Measurements from ENCODE around the gene KLF4.

Gene KLF4

DNA sequence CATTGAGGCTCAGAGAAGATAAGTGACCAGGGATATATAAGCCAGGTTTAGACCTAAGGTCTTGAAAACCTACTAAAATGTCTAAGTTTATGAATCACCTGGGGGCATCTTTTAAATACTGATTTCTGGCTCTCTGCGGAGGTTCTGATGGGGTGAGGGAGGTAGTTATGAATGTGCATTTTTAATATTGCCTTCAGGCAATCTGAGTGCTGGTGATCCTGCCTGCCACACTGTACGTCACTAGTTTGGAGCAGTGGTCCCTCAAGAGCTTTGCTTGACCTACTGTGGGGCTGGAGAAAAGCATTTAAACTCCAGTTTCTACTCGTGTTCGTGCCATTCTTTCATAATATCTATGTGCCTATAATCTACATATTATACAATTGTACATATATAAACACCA is 36.1 kb downstream of the KLF4 start:
- no peak overlapping the region for H3K4me3 Mint-ChIP-seq
- no peaks in the 10 kb centered on the region for H3K27me3 Mint-ChIP-seq
- no peaks in the 10 kb centered on the region for H3K36me3 Mint-ChIP-seq (ENCODE audit: low read depth)
- peaks cover 5% of the 10 kb centered on the region for H3K4me1 Mint-ChIP-seq (ENCODE audit: low read depth)
- H3K27ac Mint-ChIP-seq: no peak overlapping the region
- no peaks in the 10 kb centered on the region for H3K9me3 Mint-ChIP-seq
- intact Hi-C loops (cut with micrococcal nuclease): no loop called here

- Mint-ChIP-seq H3K4me3 (no peak overlapping the region), H3K27ac (no peak overlapping the region), H3K27me3 (peaks cover 5% of the 10 kb centered on the region), H3K9me3 (no peaks in the 10 kb centered on the region), H3K4me1 (ENCODE audit: low read depth) (no peaks in the 10 kb centered on the region), H3K36me3 (ENCODE audit: low read depth) (no peaks in the 10 kb centered on the region)
- intact Hi-C loops (cut with micrococcal nuclease): no loop called here
These were observed 41.7 kb downstream of the KLF4 start for GRCh38 chr9:107447834-107448233.

DNA sequence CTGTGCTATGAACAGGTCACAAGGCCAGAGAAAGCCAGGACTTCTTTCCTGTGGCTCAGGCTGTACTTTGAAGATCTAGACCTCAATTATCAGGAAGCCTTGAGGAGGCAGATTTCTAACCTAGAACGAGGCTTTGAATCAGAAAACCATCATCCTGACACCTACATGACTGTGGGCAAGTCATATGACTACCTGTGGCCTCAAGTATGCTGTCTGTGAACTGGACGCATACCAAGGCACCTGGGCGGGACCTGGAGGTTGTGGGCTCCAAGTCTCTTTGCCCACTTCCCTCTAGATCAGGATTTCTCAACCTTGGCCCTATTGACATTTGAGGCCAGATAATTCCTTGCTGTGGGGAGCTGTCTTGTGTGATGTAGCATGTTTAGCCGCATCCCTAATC is 42.5 kb downstream of the KLF4 start:
- Mint-ChIP-seq H3K4me3 (no peak overlapping the region), H3K27ac (no peak overlapping the region), H3K4me1 (ENCODE audit: low read depth) (no peaks in the 10 kb centered on the region), H3K36me3 (ENCODE audit: low read depth) (no peaks in the 10 kb centered on the region), H3K9me3 (no peaks in the 10 kb centered on the region), H3K27me3 (peaks cover 5% of the 10 kb centered on the region)
- intact Hi-C loops (cut with micrococcal nuclease): no loop called here

- intact Hi-C loops (cut with micrococcal nuclease): no loop called here
- Mint-ChIP-seq H3K27me3 (peaks cover 6% of the 10 kb centered on the region), H3K36me3 (ENCODE audit: low read depth) (no peaks in the 10 kb centered on the region), H3K27ac (no peak overlapping the region), H3K4me1 (ENCODE audit: low read depth) (no peaks in the 10 kb centered on the region), H3K9me3 (no peaks in the 10 kb centered on the region), H3K4me3 (no peak overlapping the region)
These were observed 43.1 kb downstream of the KLF4 start for GRCh38 chr9:107446491-107446890.

DNA sequence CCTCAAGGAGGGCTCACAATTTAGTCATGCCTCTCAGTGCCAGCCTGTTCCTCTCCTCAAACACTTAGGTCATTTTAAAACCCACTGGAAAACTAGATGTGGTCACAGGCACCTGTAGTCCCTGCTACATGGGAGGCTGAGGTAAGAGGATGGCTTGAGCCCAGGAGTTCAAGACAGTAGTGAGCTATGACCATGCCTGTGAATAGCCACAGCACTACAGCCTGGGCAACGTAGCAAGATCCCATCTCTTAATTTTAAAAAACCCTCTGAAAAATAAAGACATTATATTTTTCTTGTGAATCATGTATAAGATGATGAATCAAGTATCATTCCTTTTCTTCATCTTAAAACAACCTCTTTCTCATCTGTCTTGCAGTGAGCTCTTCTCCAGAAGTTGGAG is 45.8 kb downstream of the KLF4 start:
- no peak overlapping the region for H3K4me3 Mint-ChIP-seq
- no peaks in the 10 kb centered on the region for H3K9me3 Mint-ChIP-seq
- H3K27me3 Mint-ChIP-seq: peaks cover 11% of the 10 kb centered on the region
- H3K4me1 Mint-ChIP-seq (ENCODE audit: low read depth): no peaks in the 10 kb centered on the region
- no peaks in the 10 kb centered on the region for H3K36me3 Mint-ChIP-seq (ENCODE audit: low read depth)
- intact Hi-C loops (cut with micrococcal nuclease): no loop called here
- H3K27ac Mint-ChIP-seq: no peak overlapping the region

GRCh38 chr9:107439991-107440456 is 49.5 kb downstream of the KLF4 start:
- Mint-ChIP-seq H3K27ac (no peak overlapping the region), H3K4me3 (no peak overlapping the region), H3K4me1 (ENCODE audit: low read depth) (peaks cover 5% of the 10 kb centered on the region), H3K36me3 (ENCODE audit: low read depth) (no peaks in the 10 kb centered on the region), H3K9me3 (no peaks in the 10 kb centered on the region), H3K27me3 (peaks cover 10% of the 10 kb centered on the region)
- intact Hi-C loops (cut with micrococcal nuclease): no loop called here

GRCh38 chr9:107438211-107439031 is 51.1 kb downstream of the KLF4 start:
- Mint-ChIP-seq H3K27ac (no peak overlapping the region), H3K36me3 (ENCODE audit: low read depth) (no peaks in the 10 kb centered on the region), H3K4me1 (ENCODE audit: low read depth) (peaks cover 5% of the 10 kb centered on the region), H3K4me3 (no peak overlapping the region), H3K9me3 (no peaks in the 10 kb centered on the region), H3K27me3 (peaks cover 11% of the 10 kb centered on the region)
- intact Hi-C loops (cut with micrococcal nuclease): no loop called here

GRCh38 chr9:107437716-107438115 is 51.9 kb downstream of the KLF4 start:
- Mint-ChIP-seq H3K9me3 (no peaks in the 10 kb centered on the region), H3K27ac (no peak overlapping the region), H3K4me3 (no peak overlapping the region), H3K27me3 (peaks cover 11% of the 10 kb centered on the region), H3K4me1 (ENCODE audit: low read depth) (peaks cover 5% of the 10 kb centered on the region), H3K36me3 (ENCODE audit: low read depth) (no peaks in the 10 kb centered on the region)
- intact Hi-C loops (cut with micrococcal nuclease): no loop called here

- Mint-ChIP-seq H3K27ac (no peak overlapping the region), H3K4me1 (ENCODE audit: low read depth) (peaks cover 5% of the 10 kb centered on the region), H3K27me3 (peaks cover 16% of the 10 kb centered on the region), H3K9me3 (no peaks in the 10 kb centered on the region), H3K4me3 (no peak overlapping the region), H3K36me3 (ENCODE audit: low read depth) (no peaks in the 10 kb centered on the region)
- intact Hi-C loops (cut with micrococcal nuclease): no loop called here
These were observed 54.2 kb downstream of the KLF4 start for GRCh38 chr9:107435415-107435814.
